ENCODE measurements around the gene JMJD7.

- TF ChIP-seq, protein P1, sequence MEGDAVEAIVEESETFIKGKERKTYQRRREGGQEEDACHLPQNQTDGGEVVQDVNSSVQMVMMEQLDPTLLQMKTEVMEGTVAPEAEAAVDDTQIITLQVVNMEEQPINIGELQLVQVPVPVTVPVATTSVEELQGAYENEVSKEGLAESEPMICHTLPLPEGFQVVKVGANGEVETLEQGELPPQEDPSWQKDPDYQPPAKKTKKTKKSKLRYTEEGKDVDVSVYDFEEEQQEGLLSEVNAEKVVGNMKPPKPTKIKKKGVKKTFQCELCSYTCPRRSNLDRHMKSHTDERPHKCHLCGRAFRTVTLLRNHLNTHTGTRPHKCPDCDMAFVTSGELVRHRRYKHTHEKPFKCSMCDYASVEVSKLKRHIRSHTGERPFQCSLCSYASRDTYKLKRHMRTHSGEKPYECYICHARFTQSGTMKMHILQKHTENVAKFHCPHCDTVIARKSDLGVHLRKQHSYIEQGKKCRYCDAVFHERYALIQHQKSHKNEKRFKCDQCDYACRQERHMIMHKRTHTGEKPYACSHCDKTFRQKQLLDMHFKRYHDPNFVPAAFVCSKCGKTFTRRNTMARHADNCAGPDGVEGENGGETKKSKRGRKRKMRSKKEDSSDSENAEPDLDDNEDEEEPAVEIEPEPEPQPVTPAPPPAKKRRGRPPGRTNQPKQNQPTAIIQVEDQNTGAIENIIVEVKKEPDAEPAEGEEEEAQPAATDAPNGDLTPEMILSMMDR (IDR thresholded peaks at IDR 0.05): no peak
- no peak for TF ChIP-seq POLR2A (IDR thresholded peaks at IDR 0.05)
- TF ChIP-seq EP300 (IDR thresholded peaks at IDR 0.05; ENCODE audit: low read depth): no peak
- no peak for TF ChIP-seq POLR2AphosphoS5 (IDR thresholded peaks at IDR 0.05)
These were observed 22.8 kb upstream of the JMJD7 start for GRCh38 chr15:41804916-41805666.

Measured in transverse colon (tissue), 4 donors.